Cardiac muscle cell (in vitro differentiated cells and primary cell): Measurements from ENCODE around the gene HAPLN1. TPM values are rescaled to one million over a fixed set of nuclear protein-coding genes. Genes with fewer than 3 reads are reported as not detected.
"Not testable (repeated sequence)": the region's sequence is repeated elsewhere in the genome, so short reads cannot be mapped to it uniquely, and the experiment has no call there.

Experiments used
- DNase-seq, 2 donors: peaks; one replicate each; pipeline versions ENCODE4 v3.0.0 to v3.0.0-alpha.2; 2010 to 2017; ENCODE audit warnings: low read depth in 1 of 2, low spot score in 1 of 2
- H3K27ac ChIP-seq: fragments of 200-600 bp; sonication (generic); 2 replicates; pipeline ENCODE4 v1.5.1; 2016
- H3K27me3 ChIP-seq: fragments of 200-600 bp; sonication (generic); 2 replicates; pipeline ENCODE4 v1.6.0; 2016; ENCODE audit warnings: control low read depth
- H3K36me3 ChIP-seq: fragments of 200-600 bp; sonication (generic); 2 replicates; pipeline ENCODE4 v1.5.1; 2016; ENCODE audit warnings: control low read depth
- H3K4me1 ChIP-seq: fragments of 200-600 bp; sonication (generic); 2 replicates; pipeline ENCODE4 v1.8.1; 2017; ENCODE audit warnings: low read depth, mild to moderate bottlenecking, mixed run types
- H3K4me3 ChIP-seq: fragments of 200-600 bp; sonication (generic); 2 replicates; pipeline ENCODE4 v1.5.1; 2016; ENCODE audit warnings: mild to moderate bottlenecking
- H3K9me3 ChIP-seq: fragments of 200-600 bp; sonication (generic); 2 replicates; pipeline ENCODE4 v1.5.1; 2017; ENCODE audit warnings: low read depth, mild to moderate bottlenecking, control low read depth
- CTCF ChIP-seq: IDR thresholded peaks from 2 replicates; pipeline ENCODE4 v1.5.1; 2012; ENCODE audit warnings: low read depth, mild to moderate bottlenecking, low read length
- polyA plus RNA-seq: library from polyadenylated mRNA; unstranded; fragments of >200 nt; fragmentation: Nextera tagmentation; extraction: Ambion mirVana; gene quantifications from 2 replicates; pipeline ENCODE4 v1.2.1, GENCODE V29; 2016
- total RNA-seq: library from RNA; depleted of rRNA; stranded (reverse); fragments of >200 nt; gene quantifications from 2 replicates; pipeline ENCODE4 v1.2.3, GENCODE V29; 2016

HAPLN1 gene
- total and polyA plus RNA-seq, 2 experiments from 2014 or later = 9.9 to 11.9 TPM

DNA sequence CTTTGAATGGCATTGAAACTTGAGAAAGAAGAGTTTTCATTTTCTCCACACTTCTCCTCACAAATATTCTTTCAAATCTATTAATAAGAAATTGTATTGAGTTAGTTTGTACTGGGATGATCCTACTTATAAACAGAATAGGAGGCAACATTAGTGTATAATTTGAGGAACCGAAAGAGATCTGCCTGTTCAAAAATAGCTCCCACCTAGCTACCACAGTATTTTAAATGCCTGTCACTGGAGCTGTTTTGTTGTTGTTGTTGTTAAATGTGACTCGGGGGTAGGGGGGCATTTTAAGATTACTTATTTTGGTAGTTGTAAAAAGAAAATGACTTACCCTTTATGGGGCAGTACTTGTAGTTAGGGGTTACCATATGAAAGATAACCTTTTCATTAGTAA is 20.1 kb upstream of the HAPLN1 start:
- Histone ChIP-seq H3K4me3 (no peak overlapping the region), H3K36me3 (no peaks in the 10 kb centered on the region), H3K4me1 (no peaks in the 10 kb centered on the region), H3K27me3 (no peaks in the 10 kb centered on the region), H3K27ac (no peak overlapping the region), H3K9me3 (no peaks in the 10 kb centered on the region)
- TF ChIP-seq CTCF = no peak
- no peak for DNase-seq

DNA sequence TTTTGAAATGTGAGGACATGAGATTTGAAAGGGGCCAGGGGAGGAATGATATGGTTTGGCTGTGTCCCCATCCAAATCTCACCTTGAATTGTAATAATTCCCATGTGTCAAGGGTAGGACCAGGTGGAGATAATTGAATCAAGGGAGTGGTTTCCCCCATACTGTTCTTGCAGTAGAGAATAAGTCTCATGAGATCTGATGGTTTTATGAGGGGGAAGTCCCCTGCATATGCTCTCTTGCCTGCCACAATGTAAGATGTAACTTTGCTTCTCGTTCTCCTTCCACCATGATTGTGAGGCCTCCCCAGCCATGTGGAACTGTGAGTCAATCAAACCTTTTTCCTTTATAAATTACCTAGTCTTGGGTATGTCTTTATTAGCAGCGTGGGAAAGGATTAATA is 15.5 kb upstream of the HAPLN1 start:
- H3K27ac ChIP-seq, H3K36me3 ChIP-seq, DNase-seq, H3K9me3 ChIP-seq, H3K27me3 ChIP-seq, H3K4me1 ChIP-seq, H3K4me3 ChIP-seq: not testable (repeated sequence)

DNA sequence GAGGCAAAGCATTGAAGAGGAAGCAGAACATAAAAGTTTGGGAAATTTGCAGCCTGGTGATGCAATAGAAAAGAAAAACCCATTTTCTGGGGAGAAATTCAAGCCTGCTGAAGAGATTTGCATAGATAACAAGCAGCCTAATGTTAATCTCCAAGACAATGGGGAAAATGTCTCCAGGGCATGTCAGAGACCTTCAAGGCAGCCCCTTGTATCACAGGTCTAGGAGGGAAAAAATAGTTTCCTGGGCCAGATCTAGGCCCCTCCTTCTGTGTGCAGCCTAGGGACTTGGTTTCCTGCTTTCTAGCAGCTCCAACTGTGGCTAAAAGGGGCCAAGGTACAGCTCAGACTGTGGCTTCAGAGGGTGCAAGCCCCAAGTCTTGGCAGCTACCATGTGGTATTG is 14.4 kb upstream of the HAPLN1 start:
- not testable (repeated sequence) for H3K4me1 ChIP-seq, H3K27ac ChIP-seq, H3K27me3 ChIP-seq, H3K9me3 ChIP-seq, H3K4me3 ChIP-seq, DNase-seq, H3K36me3 ChIP-seq

DNA sequence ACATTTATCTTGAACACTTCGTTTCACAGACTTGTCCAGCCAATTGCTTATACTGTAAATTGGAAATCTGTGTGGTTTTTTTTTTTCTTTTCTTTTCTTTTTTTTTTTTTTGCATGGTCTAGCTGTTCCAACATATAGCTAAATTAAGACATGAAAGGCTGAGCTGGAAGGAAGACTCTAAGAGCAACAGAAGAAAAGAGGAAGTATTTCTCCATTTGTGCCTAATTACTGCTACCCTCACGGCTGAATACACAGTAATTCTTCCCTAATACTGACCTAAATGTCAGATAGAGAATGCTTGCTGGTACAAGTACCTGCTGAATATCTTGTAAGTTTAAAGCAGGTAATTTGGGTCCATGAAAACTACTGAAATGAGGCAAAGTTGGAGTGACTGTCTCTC is 11.0 kb upstream of the HAPLN1 start:
- TF ChIP-seq CTCF = no peak
- Histone ChIP-seq H3K27me3 (no peaks in the 10 kb centered on the region), H3K9me3 (no peaks in the 10 kb centered on the region), H3K36me3 (no peaks in the 10 kb centered on the region), H3K27ac (no peak overlapping the region), H3K4me1 (no peaks in the 10 kb centered on the region), H3K4me3 (no peak overlapping the region)
- no peak for DNase-seq

- Histone ChIP-seq H3K36me3 (no peaks in the 10 kb centered on the region), H3K27me3 (no peaks in the 10 kb centered on the region), H3K4me1 (peaks cover 10% of the 10 kb centered on the region), H3K9me3 (no peaks in the 10 kb centered on the region), H3K4me3 (no peak overlapping the region), H3K27ac (no peak overlapping the region)
- no peak for TF ChIP-seq CTCF
- no peak for DNase-seq
Observed at GRCh38 chr5:83729362-83729761, 8.7 kb upstream of the HAPLN1 start.

GRCh38 chr5:83726912-83727311 is 6.3 kb upstream of the HAPLN1 start:
- TF ChIP-seq CTCF = no peak
- Histone ChIP-seq H3K4me3 (no peak overlapping the region), H3K27me3 (no peaks in the 10 kb centered on the region), H3K36me3 (no peaks in the 10 kb centered on the region), H3K9me3 (no peaks in the 10 kb centered on the region), H3K27ac (no peak overlapping the region), H3K4me1 (peaks cover 19% of the 10 kb centered on the region)
- DNase-seq = no peak

DNA sequence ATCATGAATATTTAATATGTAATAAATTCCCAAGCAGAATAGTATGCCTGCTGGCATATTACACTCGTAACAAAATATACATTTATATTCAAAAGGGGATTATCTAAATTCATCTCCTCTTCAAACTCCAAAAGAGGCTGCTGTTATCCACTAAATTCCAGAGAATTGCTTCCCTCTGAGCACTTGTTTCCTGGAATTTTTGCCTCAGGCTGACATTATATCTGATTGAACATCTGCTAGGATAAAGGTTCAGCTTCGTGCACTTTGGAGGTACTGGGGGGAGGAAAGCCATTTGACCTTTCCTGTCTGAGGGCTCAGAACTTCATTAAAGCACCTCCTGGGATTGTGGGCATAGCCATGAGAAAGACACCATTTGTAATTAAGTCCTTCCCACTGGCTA is 4.3 kb upstream of the HAPLN1 start:
- no peaks in the 10 kb centered on the region for H3K9me3 ChIP-seq
- no peak overlapping the region for H3K4me3 ChIP-seq
- H3K27ac ChIP-seq = no peak overlapping the region

More for the DNA sequence above, 4.3 kb upstream of the HAPLN1 start:
- Histone ChIP-seq H3K36me3 (no peaks in the 10 kb centered on the region), H3K4me1 (peaks cover 24% of the 10 kb centered on the region), H3K27me3 (no peaks in the 10 kb centered on the region)
- no peak for DNase-seq
- no peak for TF ChIP-seq CTCF
